Stimulated activated effector memory CD8-positive, alpha-beta T cell treated with anti-CD3 and anti-CD28 coated beads, Interleukin-12 subunit alpha, Interleukin-12 subunit beta, amount 100 ng/mL, for 72 hours (primary cell): ENCODE data around the gene OR2G2.
A peak's percentile ranks its signal among the peaks of the same experiment; 100 is the strongest.

Experiments
- ATAC-seq: fragments of 150-1000 bp; cut with Tn5 transposase; 2 replicates; pipeline ENCODE4 v1.10.0; 2021
- DNase-seq, 2 donors: peaks; one replicate each; pipeline ENCODE4 v3.0.0; 2021 to 2022; ENCODE audit warnings: low spot score in 2 of 2
- H3K27ac Mint-ChIP-seq: one replicate; pipeline ENCODE4 v1.8.0; 2022; ENCODE audit warnings: mild to moderate bottlenecking, mixed read lengths
- H3K36me3 Mint-ChIP-seq: one replicate; pipeline ENCODE4 v1.8.0; 2022; ENCODE audit warnings: mild to moderate bottlenecking, mixed read lengths
- H3K4me1 Mint-ChIP-seq: one replicate; pipeline ENCODE4 v1.8.0; 2022; ENCODE audit warnings: mixed read lengths
- H3K4me3 Mint-ChIP-seq: one replicate; pipeline ENCODE4 v1.8.0; 2022; ENCODE audit warnings: mild to moderate bottlenecking, mixed read lengths
- H3K9me3 Mint-ChIP-seq: one replicate; pipeline ENCODE4 v1.8.0; 2022; ENCODE audit warnings: mixed read lengths

OR2G2 gene

GRCh38 chr1:247605286-247605685, 17.1 kb downstream of the OR2G2 start, which contains the start of gene OR2G3:
Gene OR2G3 (plus strand): TSS chr1:247605586. CDS start chr1:247605586, 0 bp downstream.
- ATAC-seq, result no peak
- Mint-ChIP-seq H3K27ac (no peak within 1 kb of the TSS), H3K9me3 (peaks cover 3% of the 10 kb centered on the region), H3K4me1 (no peaks in the 10 kb centered on the region), H3K36me3 (no peaks in the 10 kb centered on the region), H3K4me3 (no peak within 1 kb of the TSS)
- no peak for DNase-seq

GRCh38 chr1:247613405-247613804, 25.2 kb downstream of the OR2G2 start:
- H3K4me3 Mint-ChIP-seq, result no peak overlapping the region

GRCh38 chr1:247614625-247615024, 26.5 kb downstream of the OR2G2 start:
- no peak overlapping the region for H3K4me3 Mint-ChIP-seq
- H3K36me3 Mint-ChIP-seq, result no peaks in the 10 kb centered on the region
- H3K27ac Mint-ChIP-seq, result no peak overlapping the region
- no peaks in the 10 kb centered on the region for H3K9me3 Mint-ChIP-seq
- H3K4me1 Mint-ChIP-seq, result no peaks in the 10 kb centered on the region
- ATAC-seq (peak; percentile 36), DNase-seq (no peak)

More at GRCh38 chr1:247613405-247613804, 25.2 kb downstream of the OR2G2 start:
- Mint-ChIP-seq H3K36me3 (no peaks in the 10 kb centered on the region), H3K27ac (no peak overlapping the region), H3K4me1 (no peaks in the 10 kb centered on the region), H3K9me3 (no peaks in the 10 kb centered on the region)
- no peak for ATAC-seq
- DNase-seq, result no peak

- Mint-ChIP-seq H3K9me3 (no peaks in the 10 kb centered on the region), H3K4me3 (no peak overlapping the region), H3K36me3 (no peaks in the 10 kb centered on the region), H3K4me1 (no peaks in the 10 kb centered on the region), H3K27ac (no peak overlapping the region)
- DNase-seq (no peak), ATAC-seq (no peak)
These were observed 39.8 kb downstream of the OR2G2 start for GRCh38 chr1:247627951-247628350.

- no peak for DNase-seq
- H3K4me1 Mint-ChIP-seq, result no peaks in the 10 kb centered on the region
These were observed 49.9 kb downstream of the OR2G2 start for GRCh38 chr1:247638011-247638410.

GRCh38 chr1:247638781-247639180, 50.6 kb downstream of the OR2G2 start:
- no peak for DNase-seq
- no peaks in the 10 kb centered on the region for H3K4me1 Mint-ChIP-seq
- H3K4me3 Mint-ChIP-seq, result no peak overlapping the region
- peaks cover 8% of the 10 kb centered on the region for H3K9me3 Mint-ChIP-seq
- ATAC-seq, result no peak
- H3K27ac Mint-ChIP-seq, result no peak overlapping the region
- H3K36me3 Mint-ChIP-seq, result no peaks in the 10 kb centered on the region

More at GRCh38 chr1:247638011-247638410, 49.9 kb downstream of the OR2G2 start:
- Mint-ChIP-seq H3K27ac (no peak overlapping the region), H3K4me3 (no peak overlapping the region), H3K36me3 (no peaks in the 10 kb centered on the region), H3K9me3 (peaks cover 8% of the 10 kb centered on the region)
- ATAC-seq, result no peak
